HG02981 (cell line): ENCODE results near the gene CFAP57.
"Not testable (repeated sequence)": the region's sequence is repeated elsewhere in the genome, so short reads cannot be mapped to it uniquely, and the experiment has no call there.

Source experiments
- ATAC-seq: cut with Tn5 transposase; IDR thresholded peaks from one replicate; pipeline ENCODE4 v1.9.1; 2021; ENCODE audit warnings: mild to moderate bottlenecking, moderate library complexity; ENCODE audit not compliant: unreplicated experiment

CFAP57 gene

DNA sequence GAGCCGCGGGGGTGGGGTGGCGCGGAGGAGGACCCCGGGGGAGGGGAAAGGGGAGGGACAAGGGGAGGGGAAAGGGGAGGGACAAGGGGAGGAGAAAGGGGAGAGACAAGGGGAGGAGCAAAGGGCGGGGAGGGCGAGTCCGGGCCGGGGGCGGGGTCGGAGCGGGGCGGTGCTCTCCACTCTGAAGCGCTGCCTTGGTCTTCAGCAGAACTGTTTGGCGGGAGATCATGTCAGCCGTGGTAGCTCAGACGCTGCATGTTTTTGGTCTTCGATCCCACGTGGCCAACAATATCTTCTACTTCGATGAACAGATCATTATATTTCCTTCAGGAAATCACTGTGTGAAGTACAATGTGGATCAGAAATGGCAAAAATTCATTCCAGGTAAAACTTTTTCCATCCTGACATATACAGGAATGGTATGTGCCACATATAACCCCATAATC, 420 bp downstream of the CFAP57 start:
- peak; percentile 52 for ATAC-seq

DNA sequence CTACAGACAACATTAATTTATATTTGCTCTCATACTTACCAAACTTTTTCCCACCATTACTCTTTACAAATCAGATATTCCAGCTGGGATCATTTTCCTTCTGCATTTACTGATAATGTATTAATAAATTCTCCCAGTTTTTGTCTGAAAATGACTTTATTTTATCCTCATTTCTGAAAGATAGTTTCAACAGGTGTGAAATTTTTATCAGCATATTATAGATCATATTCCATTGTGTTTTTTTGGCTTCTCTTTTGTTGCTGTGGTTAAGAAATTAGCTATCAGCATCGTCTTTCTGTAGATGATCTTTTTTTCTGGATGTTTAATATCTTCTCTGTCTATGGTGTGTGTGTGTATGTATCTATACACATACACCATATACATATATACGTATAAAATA, 2.7 kb downstream of the CFAP57 start:
- no peak for ATAC-seq

DNA sequence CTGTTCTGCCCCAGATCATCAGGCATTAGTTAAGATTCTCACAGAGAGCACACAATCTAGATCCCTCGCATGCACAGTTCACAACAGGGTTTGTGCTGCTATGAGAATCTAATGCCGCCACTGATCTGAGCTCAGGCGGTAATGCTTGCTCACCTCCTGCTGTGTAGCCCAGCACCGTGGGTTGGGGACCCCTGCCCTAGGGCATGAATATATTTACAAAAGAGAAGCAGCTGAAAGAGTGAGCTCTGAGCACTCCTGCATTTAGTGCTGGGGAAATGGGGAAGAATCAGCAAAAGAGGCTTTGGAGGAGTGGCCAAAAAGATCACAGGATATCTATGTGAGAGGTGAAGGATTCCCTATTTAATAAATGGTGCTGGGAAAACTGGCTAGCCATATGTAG, 5.6 kb downstream of the CFAP57 start:
- ATAC-seq: no peak

DNA sequence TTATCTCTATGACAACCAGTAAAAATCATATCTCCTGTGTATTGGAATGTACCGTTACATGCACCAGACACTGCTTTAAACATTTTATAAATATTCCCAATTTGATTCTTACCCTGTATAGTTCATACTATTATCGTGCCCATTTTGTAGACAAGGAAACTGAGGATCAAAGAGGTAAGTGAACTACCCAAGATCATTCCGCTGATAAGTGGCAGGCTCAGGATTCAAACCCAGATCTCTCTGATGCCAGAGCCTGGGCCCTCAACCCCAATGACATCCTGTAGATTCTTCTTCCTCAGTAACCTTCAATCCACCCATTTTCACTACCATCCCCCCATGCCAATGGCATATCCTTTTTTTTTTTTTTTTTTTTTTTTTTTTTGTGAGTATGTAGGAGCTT, 12.3 kb downstream of the CFAP57 start:
- ATAC-seq: no peak

DNA sequence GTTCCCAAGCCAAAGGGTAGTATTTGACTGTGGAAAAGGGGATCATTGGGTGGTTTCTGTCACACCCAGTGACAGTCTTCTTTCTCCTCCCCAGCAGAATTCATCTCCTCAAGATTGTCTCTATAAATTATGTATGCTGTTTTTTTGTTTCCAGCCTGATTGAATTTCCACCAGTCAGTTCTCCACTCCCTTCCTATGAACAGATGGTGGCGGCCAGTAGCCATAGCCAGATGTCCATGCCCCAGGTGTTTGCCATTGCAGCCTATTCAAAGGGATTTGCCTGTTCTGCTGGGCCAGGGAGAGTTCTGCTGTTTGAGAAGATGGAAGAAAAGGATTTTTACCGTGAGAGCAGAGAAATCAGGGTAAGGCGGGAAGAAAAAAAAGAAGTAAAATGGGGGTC, 12.9 kb downstream of the CFAP57 start:
- no peak for ATAC-seq

DNA sequence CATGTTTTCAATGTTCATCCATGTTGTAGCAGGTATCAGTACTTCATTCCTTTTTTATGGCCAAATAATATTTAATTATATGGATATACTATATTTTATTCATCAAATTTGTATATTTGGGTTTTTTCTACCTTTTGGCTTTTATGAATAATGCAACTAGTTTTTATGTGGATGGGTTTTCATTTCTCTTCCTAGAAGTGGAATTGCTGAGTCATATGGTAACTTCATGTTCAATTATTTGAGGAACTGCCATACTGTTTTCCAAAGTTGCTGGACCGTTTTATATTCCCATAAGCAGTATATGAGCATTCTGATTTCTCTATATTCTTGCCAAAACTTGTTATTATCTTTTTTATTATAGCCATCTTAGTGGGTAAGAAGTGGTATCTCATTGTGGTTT, 16.0 kb downstream of the CFAP57 start:
- no peak for ATAC-seq

DNA sequence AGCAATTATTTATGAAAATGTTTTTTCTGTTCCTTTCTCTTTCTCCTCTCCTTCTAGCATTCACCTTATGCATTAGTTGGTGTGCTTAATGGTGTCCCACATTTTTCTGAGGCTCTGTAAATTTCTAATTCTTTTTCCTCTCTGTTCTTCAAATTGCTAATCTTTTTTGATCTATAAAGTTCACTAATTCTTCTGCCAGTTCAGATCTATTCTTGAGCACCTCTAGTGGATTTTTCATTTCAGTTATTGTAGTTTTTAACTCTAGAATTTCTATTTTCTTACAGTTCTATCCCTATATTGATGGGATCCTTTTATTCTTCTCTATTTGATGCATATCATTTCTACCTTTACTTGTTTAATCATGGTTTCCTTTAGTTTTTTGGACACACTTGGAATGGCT, 22.4 kb downstream of the CFAP57 start:
- no peak for ATAC-seq

DNA sequence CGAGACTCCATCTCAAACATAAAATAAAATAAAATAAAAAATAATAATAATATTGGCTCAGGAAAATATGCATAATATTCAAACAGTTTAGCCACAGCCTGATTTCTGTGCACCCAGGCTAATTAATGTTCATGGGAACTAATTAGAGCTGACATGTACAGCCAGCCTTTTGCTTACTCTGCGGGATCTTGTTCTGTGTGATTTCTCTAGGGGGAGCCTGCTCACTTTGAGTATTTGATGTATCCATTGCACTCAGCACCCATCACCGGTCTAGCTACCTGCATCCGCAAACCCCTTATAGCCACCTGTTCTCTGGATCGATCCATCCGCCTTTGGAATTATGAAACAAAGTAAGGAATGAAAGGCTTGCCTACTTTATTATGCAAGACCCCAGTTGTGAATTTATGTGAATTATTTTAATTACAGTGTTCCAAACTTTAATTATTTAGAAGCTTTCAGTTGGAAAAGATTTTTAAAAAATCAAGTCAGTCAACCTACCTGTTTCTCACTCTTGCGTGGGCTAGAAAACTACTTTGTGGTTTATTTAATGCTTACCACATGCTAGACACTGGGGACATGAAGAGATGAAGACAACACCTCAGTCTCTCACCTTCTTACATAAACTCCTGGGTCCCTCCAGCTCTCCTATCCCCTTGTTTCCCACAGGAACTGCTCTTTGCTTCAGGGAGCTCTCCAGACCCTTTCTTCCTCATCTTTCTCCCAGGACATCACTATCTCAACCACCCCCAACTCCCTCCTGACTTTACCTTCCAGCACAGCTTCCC, 25.4 kb downstream of the CFAP57 start:
- no peak for ATAC-seq

DNA sequence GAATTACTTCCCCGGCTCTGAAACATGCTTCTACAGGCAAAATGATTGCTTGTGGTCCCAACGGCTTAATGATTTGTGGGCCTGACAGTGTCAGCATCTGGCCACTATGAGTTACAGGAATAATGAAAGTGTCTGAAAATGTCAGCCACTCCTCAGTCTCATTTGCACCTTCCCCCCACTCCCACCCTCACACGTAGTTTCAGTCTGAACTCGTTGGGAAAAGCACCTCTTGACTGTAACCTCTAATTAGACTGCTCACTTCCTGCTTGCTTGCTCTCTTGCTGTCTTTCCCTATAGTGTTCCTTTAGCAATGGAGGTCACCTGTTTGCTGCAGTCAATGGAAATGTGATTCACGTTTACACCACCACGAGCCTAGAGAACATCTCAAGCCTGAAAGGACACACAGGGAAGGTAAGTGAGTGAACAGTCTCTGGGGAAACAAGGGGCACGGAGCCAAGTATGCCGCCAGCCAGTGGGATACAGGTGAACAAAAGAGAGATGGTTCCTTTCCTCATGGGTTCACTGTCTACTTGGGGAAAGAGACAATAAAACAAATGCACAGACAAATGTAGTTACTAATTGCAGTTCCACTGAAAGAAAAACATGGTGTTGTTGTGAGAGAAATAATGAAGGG, 27.1 kb downstream of the CFAP57 start:
- ATAC-seq: peak; percentile 61

DNA sequence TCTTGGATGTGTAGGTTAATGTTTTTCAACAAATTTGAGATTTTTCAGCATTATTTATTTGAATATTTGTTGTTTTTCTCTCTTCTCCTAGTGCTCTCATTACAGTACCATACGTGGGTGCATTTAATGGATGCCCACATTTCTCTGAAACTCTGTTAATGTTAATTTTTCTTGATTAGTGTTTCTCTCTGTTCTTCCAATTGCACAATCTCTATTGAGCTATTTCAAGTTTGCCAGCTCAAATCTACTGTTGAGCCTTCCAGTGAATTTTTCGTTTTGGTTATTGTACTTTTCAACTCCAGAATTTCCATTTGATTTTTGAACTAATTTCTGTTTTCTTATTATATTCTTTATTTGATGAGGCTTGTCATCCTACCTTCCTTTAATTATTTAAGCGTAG, 31.7 kb downstream of the CFAP57 start:
- no peak for ATAC-seq

DNA sequence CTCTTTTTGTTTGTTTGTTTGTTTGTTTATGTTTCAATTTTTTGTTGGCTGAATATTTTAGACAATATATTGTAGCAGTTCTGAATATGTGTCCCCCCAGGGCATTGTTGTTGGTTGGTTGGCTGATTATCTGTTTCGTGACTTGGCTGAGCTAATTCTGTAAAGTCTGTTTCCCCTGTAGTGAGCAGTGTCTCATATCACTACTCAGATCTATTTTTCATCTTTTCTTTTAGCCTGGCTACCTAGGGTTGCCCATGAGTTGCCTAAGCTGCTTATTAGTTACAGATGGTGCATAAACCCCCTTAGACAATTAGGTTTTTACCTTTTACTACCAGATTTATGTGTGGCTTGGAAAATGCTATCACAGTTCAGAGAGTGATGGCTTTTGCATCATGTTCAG, 32.3 kb downstream of the CFAP57 start:
- no peak for ATAC-seq

DNA sequence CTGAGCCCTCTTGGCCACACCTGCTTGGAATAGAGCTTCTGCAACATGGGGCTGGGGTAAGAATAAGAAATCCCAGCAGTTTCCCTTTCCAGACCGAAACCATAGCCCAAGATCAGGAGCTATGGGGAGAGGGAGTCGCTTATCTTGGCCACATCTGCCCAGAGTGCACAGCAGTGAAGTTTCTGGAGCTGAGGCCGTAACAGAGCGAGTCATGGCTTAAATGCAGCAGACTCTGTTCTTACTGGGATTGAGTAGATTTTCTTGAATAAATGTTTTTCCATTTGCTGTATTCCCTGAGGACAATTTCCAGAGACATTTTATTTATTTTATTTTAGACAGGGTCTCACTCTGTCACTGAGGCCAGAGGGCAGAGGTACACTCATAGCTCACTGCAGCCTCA, 33.5 kb downstream of the CFAP57 start:
- ATAC-seq: no peak

DNA sequence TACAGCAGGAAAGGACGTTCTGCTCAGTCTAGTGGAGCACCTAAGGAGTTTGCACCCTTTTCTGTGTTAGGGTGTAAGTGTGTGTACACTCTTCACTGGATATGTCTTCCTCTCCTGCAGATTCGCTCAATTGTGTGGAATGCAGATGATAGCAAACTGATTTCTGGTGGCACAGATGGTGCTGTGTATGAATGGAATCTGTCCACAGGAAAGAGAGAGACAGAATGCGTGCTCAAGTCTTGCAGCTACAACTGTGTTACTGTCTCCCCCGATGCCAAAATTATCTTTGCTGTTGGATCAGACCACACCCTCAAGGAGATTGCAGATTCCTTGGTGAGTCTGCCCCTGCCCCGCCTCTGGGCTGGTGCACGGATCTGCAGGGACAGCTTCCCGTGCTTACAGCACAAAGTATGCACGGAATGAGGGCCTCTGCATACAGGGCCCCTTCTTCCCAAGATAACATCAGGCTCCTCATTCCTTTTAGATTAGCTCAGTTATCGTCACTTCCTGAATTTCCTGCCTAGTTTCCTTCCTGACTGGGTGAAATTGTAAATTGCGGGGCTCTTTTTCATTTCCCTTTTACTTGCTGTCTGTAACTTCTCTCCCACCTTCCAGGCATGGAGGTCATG, 34.6 kb downstream of the CFAP57 start:
- ATAC-seq: no peak

DNA sequence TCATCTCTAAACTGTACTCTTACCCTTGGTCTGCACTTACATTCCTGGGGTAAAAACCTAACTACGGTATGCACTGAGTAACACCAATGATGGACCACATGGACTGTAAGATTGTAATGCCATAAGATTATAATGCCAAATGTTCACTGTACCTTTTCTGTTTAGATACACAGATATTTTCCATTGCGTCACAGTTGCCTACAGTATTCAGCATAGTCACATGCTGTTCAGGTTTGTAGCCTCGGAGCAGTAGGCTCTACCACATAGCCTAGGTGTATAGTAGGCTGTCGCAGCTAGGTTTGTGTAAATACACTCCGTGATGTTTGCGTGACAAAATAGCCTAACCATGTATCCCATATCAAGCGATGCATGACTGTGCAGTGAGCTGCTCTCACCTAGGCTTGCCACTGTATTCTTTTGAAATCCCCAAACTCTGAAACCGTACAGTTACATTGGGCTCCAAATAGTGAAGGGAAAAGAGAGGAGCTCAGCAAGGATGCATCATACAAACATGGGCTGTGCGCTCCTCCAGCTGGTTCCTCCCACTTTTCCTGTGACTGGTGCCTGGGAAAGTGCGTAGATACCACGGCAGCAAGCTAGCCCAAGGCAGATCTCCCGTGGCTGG, 35.2 kb downstream of the CFAP57 start:
- ATAC-seq: no peak

DNA sequence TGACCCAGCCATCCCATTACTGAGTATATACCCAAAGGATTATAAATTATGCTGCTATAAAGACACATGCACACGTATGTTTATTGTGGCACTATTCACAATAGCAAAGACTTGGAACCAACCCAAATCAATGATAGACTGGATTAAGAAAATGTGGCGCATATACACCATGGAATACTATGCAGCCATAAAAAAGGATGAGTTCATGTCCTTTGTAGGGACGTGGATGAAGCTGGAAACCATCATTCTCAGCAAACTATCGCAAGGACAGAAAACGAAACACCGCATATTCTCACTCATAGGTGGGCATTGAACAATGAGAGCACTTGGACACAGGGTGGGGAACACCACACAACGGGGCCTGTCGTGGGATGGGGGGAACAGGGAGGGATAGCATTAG, 36.1 kb downstream of the CFAP57 start:
- not testable (repeated sequence) for ATAC-seq

DNA sequence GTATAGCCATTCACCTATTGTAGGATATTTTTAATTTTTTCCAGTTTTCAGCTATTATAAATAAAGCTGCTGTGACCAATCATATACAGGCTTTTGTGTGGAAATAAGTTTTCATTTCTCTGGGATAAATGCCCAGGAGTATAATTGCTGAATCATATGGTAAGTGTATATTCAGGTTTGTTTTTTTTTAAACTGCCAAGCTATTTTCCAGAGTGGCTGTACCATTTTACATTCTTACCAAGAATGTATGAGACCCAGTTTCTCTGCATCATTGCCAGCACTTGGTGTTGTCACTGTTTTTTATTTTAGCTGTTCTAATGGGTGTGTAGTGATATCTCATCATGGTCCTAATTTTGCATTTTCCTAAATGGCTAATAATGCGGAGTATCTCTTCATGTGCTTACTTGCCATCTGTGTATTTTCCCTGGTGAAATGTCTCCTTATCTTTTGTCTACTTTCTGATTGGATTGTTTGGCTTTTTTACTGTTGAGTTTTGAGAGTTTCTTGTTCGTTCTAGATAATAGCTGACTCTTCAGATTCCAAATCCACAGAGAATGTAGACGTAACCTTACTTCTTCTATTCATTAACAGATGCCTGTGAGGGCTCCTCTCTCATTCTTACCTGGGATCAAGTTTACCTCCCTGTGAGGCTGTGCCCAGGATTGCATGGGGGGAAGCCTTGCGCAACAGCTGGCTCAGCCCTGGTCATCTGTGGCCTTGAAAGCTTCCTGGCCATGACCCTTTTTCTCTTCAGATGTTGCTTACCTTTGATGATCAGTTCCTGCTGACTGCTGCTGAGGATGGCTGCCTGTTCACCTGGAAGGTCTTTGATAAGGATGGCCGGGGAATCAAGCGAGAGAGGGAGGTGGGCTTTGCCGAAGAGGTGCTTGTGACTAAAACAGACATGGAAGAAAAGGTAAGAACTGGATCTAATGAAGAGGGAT, 42.6 kb downstream of the CFAP57 start:
- ATAC-seq: no peak

DNA sequence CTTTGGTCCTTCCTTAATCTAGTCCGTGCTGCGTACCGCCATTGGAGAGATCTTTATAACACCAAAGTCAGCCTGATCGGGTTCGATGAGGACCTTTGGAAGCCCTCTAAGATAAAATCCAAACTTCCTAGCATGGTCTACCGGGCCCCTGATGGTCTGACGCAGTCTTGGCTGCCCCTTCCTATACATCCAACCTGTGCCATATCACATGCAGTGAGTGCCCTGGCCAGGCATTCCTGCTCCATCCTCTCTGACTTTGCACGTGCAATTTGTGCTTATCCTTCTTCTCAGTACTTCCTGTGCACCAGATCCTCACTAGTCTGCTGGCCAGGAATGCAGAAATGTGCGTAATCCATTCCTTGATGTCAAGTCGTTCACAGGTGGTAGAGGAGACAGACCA, 45.6 kb downstream of the CFAP57 start:
- no peak for ATAC-seq

DNA sequence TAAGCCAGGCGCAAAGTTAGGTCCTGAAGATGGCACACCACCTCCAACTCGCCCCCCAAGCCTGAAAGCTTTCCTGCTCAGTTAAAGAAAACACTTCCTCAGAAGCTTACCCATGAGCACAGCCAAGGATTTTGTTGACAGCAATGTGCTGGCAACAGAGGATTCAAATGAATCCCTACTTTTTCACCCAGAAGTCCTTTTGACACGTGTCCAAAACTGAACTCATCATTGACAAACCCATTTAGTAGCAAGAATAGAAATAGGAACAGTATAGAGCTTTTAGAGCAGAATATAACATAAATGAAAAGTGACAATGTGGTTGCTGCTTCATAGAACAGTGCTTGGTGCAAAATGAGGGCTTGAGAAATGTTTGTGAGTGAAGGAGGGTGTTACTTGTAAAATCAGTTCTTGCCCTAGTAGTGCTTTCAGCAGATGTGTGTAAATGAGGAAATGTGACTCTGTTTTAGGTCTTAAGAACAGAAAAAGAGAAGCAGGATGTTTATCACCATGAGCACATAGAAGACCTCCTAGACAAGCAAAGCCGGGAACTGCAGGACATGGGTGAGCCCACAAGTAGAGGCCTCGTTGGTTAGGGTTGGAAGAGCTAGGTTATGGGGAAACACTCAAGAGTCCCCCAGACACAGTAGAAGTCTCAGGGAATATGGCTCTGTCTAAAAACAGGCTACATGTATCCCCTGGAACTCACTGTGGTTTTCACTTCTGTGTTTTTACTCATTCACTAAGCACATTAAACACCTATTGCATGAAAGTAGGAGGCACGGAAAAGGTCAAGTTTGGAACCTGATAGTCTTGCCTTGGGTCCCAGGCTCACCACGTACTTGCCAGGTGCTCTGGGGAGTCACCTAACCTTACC, 49.0 kb downstream of the CFAP57 start:
- peak; percentile 77 for ATAC-seq

DNA sequence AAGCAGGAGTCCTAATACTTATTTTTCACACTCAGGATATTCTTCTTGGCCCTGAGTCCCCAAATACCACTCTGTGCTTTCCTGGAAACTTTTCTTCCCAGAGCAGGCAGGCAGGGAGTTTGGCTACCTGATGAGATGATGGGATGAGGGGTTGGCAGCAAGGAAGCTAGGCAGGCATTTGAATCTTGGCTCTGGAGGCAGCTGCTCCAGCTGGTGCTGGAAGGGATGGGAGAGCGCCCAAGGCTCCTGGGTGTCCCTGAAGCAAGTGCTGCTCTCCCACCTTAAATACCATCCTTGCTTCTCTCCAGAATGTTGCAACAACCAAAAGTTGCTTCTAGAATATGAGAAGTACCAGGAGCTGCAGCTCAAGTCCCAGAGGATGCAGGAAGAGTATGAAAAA, 49.7 kb downstream of the CFAP57 start:
- ATAC-seq: no peak

DNA sequence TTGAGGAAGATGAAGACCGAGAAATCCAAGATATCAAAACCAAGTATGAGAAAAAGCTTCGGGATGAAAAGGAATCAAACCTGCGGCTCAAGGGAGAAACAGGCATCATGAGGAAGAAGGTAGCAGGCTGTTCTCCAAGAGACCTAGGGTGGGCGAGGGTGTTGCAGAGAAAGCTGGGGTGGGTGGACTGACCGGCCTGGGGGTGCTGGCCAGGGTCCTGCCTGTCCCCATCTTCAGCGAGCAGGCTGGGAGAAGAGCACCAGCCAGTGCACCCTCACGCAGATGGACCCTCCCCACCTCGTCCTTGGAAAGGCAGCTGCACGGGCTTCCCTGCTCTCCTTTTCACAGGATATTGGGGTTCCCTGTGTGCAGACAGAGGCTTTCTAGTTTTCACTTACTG, 50.7 kb downstream of the CFAP57 start:
- ATAC-seq: no peak
